ENCODE results near the gene ZNF709.

GRCh38 chr19:12527034-12527836, 42.6 kb upstream of the ZNF709 start:
- TF ChIP-seq CTCF (IDR thresholded peaks at IDR 0.05) (no peak), EZH2 (IDR thresholded peaks at IDR 0.05) (no peak)
